H54 (cell line): ENCODE data around the gene GHRH.

Experiments used
- DNase-seq: peaks from one replicate; pipeline ENCODE4 v3.0.0; 2011; ENCODE audit warnings: low spot score, mixed read lengths; ENCODE audit not compliant: insufficient read length
- FAIRE-seq: peaks from 3 replicates; lab custom pipeline; 2011; peaks lifted over from hg19 to GRCh38; lab: Jason Lieb, UNC
- POLR2A ChIP-seq: IDR thresholded peaks from 2 replicates; pipeline ENCODE4 v1.6.1; 2011; ENCODE audit warnings: low read depth, mild to moderate bottlenecking, low read length

Gene GHRH

DNA sequence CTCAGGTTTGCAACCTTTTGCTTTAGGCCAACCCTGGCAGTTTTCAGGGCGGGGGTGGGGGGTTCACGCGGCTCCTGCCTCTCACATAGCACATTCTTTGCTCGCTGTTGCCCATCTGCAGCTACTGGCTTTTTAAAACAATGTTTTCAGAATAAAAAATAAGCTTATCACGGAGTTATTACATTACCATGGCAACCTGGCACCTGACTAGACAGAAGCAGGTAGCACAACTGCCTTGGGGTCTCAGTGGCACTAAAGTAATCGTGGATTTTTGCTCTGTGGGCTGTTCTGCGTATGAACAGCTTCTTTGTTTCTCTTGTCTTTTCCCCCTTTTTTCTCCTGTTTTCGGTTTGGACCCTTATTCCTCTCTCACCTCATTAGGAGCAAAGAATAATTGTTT, 18.8 kb upstream of the GHRH start:
- FAIRE-seq (no peak), DNase-seq (no peak)
- TF ChIP-seq POLR2A, result no peak

DNA sequence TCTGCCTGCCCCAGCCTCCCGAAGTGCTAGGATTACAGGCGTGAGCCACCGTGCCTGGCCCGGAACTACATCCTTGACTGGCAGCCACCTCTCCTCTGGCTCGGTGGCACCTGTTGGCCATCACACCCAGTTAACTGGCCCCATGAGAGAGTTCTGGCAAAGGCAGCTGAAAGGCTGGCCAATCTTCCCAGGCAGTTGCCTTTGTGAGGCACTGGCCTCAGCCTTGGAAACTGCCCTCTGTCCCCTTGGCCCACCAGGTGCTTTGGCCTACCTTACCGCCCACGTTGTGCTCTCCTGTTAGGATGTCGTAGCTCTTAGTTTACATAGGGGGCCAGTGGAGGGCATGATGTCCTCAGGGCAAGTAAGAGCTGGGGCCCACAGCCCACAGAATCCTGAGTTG, 18.2 kb upstream of the GHRH start:
- DNase-seq, result no peak
- TF ChIP-seq POLR2A, result no peak
- no peak for FAIRE-seq

DNA sequence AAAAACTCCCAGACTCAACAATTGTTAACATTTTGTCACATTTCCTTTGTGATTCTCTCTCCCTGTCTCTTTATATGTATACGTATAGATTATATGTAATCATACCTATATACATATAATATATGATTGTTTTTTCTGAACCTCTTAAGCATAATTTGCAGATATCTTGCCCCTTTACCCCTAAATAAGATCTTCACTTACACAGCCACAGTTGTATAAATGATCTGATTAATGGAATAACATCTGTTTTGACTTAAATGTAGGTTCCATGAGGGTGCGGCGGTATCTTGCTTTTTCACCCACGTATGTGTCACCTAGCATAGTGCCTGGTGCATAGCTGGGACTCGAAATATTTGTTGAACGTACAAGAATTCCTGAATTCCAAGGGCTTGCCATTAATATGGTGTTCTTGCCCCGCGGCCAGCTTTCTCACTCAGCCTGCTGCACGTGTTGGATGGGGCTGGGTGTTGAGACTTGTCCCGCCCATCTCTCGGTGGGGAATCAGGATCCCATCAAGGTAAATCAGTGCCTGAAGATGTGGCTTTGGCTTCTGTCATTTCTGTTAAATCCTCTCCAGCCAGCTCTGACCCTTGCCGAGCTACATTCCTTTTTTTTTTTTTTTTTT, 17.5 kb upstream of the GHRH start:
- FAIRE-seq (no peak), DNase-seq (no peak)
- TF ChIP-seq POLR2A, result no peak

DNA sequence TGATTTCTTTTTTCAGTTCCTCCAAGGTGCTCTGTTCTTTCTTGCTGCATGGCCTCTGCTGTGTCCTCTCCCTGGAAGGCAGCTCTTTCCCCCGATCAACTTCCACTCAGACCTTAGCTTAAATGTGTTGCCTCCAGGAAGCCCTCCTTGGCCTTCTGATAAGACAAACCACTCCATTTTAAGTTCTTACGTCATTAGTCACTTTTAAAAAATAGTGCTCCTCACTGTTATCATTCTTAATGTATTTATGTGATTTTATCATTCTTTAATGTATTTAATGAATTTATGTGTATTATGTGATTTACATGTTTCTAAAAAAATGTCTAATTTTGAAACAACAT, 15.6 kb upstream of the GHRH start:
- no peak for TF ChIP-seq POLR2A
- no peak for DNase-seq
- FAIRE-seq, result no peak

DNA sequence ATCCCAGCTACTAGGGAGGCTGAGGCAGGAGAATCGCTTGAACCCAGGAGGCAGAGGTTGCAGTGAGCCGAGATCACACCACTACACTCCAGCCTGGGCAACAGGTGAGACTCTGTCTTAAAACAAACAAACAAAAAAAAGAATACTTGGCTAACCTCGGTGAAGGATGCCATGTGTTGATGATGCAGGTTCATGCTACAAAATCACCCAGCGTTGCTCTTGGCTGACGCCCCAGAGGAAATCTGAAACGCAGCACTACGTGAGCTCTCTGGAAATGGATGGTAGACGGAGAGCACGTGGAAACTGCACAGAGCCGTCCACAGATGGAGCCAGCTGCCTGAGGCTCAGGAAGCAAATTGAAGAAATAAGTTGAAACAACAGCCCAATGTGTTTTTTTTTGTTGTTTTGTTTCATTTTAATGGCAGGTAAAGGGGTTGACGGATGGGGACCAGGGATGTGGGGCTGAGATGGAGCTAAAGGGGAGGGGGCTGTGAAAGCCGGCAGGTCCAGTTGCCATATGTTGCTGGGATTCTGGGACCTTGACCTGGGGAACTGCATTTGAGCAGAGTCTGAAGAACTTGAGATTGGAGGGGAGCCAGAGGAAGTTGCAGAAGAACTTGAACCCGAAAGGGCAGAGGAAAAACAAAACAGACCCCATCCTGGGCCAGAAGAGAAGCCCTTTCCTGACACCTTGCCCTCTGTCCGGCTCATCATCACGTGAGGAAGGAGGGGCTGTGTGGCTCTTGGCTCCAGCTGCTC, 15.1 kb upstream of the GHRH start:
- no peak for DNase-seq
- no peak for FAIRE-seq
- TF ChIP-seq POLR2A, result no peak

DNA sequence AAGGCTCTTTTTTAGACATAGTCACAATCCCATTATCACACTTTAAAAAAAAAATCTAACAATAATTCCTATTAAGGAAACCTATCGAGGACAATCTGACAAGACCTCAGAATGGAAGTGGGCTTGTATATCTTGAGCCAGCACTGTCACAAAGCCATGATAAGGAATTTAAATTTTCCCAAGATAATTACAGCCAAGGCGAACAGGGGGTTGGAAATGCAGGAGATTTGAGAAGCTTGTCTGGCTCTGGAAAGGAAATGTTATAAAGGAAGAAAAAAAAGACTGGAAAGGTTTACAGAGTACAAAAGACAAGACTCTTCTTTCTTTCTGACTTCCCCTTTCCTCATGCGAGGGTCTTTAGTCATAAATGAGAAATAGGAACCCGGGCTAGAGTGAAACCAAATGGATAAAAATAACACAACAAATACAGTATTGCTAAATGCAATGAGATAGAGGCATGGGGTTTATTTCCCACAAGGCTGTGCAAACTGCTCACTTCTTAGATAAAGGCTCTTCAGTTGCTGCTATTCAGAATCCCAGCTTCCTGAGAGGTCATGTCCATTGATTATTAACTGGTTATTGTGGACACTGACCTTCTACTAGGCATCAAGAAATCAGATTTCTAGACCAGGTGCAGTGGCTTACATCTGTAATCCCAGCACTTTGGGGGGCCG, 13.4 kb upstream of the GHRH start:
- FAIRE-seq (no peak), DNase-seq (no peak)
- no peak for TF ChIP-seq POLR2A

DNA sequence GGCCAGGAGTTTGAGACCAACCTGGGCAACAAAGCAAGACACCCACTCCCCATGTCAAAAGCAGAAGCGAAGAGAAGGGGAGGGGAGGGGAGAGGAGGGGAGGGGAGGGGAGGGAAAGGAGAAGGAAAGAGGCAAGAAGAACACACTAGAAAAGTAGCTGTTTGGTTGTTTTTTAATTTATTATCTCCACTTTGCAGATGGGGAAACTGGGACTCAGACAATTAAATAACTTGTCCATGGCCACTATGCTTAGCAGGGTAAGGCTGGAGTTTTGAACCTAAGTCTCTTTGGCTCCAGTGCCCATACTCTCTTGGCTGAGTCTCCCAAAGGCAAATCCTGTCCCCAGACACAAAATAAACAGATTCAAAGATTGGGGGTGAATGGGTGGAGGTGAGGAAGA, 12.4 kb upstream of the GHRH start:
- DNase-seq (no peak), FAIRE-seq (no peak)
- no peak for TF ChIP-seq POLR2A

DNA sequence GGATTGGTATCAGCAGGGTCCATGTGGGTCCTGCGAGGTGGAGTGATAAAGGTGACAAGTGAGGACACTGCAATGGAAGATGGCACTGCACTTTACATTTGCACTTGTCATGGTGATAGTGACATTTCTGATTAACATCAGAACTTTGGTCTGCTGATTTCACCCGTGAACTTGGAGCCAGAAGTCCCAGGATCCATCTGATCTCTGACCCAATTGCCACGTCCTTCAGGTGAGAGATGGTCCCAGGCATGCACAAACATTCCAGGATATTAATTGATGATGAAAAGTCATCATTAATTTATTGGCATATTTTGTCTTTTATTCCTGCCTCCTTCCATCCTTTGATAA, 9.8 kb upstream of the GHRH start:
- FAIRE-seq (no peak), DNase-seq (no peak)
- no peak for TF ChIP-seq POLR2A

DNA sequence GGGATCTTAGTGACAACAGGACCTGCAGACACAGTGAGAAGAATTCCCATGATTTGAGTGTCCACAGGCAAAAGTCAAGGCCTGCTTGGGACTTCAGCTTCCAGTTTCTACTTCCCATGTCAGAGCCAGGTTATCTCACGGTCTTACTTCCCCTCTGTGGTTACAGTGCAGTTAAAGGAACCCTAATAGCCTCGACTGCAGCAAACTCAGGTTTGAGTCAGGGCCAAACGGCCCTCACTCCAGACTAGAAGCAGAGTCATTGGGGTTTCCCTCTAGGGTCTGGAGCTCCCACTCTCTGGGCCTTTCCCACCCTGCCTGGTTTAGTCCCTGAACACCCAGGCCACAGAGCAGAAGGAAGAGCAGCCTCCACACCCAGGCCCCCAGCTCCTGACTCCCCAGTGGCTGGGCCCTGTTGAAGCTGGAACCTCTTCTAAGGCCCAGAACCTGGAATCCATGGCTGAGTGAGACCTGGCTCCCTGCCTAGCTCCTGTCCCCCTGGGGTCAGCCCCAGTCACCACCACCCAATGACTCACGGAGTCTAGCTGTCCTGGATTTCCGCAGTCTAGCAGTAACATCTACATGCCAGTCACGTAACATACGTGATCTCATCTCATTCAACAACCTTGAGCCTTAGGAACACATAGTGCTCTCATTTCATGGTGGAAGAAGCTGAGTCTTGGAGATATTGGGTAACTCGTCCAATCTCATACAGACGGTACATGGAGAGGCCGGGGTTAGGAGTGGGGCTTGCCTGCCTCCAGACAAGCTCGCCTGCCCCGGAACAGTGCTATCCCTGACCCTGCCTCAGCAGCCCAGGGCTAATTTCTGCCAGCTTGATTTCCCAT, 9.2 kb upstream of the GHRH start:
- DNase-seq (no peak), FAIRE-seq (no peak)
- TF ChIP-seq POLR2A, result no peak

DNA sequence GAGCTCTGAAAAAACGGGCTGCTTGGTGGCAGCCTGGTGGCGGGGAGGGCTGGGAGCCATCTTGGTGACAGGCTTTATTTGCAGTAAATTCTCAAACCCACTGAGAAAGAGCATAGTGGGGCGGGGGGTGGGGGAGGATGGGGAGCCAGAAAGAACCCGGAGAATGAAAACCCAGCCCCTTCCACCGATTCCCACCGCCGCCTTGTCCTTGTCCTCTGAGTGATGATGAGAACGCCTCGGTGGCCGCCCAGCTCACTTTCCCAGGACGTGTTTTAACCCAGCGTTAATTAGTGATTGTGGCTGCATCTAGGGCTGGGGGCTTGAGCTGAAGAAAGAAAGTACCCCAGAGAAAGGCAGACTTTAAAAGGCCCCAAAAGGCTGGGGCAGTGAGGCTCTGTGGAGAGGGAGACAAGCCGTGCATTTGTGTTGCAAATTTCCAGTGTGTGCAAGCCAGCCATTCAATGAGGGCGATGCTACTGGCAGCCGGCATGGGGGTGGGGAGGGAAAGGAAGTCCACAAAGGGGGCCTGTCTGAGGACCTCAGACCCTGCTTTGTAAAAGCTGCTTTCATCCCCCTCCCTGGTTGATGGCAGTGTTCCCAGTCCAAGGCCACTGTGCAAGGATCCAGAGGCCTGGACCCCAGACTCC, 6.2 kb upstream of the GHRH start:
- no peak for DNase-seq
- FAIRE-seq, result no peak
- no peak for TF ChIP-seq POLR2A

DNA sequence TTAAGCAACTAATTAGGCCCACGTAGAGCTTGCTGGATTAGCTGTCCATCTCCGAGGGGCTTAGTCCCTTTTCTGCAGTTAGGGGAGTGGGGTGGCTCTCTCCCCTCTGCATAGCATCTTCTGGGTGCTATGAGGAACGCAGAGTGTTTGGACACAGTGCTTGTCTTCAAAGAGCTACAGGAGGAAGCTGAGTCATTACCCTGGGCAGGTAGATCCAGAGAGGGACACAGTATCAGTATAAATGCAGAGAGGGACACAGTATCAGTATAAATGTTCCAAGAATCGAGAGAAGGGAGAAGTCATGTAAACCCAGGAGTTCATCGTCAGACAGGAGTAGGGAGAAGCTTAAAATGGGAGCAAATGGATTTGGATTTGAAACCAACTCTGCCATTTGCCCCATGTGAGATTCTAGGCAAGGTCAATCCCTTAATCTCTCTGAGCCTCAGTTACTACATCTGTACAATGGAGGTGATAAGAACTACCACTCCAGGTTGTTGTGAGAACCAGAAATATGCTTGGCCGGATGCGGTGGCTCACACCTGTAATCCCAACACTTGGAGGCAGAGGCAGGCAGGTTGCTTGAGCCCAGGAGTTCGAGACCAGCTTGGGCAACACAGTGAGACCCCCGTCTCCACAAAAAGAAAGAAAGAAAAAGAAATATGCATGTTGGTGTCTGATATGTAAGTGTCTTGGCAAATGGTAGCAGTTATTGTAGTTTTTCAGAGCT, 5.5 kb upstream of the GHRH start:
- no peak for TF ChIP-seq POLR2A
- no peak for FAIRE-seq
- DNase-seq, result no peak

DNA sequence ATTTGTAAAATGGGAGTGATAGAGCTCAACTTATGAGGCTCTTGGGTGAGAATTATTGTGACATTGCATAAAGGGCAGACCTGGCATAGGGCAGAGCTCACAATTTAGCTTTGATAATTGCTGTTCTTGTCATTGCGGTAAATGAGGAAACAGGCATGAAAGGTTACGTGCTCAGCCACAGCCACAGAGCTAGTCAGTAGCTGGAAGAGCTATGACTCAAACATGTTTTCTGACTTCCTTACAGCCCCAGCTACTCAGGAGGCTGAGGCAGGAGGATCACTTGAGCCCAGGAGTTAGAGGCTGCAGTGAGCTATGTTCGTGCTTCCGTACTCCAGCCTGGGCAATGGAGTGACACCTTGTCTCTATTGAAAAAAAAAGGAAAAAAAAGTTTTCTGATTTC, 3.5 kb upstream of the GHRH start:
- DNase-seq, result no peak
- TF ChIP-seq POLR2A, result no peak
- FAIRE-seq, result no peak

DNA sequence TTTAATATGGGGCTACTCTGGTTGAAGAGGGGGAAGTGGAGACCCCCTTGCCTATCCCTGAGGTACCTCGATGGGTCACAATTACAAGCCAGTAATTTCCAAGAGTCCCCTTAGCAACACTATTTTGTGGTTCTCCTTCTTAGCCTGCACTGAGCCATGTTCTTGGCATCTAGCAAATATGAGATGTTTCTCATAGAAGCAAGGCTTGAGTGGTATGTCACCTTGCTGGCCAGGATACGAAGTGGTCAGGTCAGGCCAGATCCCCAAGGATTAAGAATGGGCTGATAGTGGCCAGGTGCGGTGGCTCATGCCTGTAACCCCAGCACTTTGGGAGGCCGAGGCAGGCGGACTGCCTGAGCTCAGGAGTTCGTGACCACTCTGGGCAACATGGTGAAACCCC, 2.1 kb upstream of the GHRH start:
- DNase-seq, result no peak
- TF ChIP-seq POLR2A, result no peak
- no peak for FAIRE-seq
